Memory B cell (primary cell): ENCODE results near the gene DHRS7.
A peak's percentile ranks its signal among the peaks of the same experiment; 100 is the strongest.
"Not testable (repeated sequence)": the region's sequence is repeated elsewhere in the genome, so short reads cannot be mapped to it uniquely, and the experiment has no call there.

ENCODE experiments used
- ATAC-seq: fragments of 150-1000 bp; cut with Tn5 transposase; 2 replicates; pipeline ENCODE4 v1.10.0; 2021; ENCODE audit warnings: low read depth, mild to moderate bottlenecking, moderate library complexity
- DNase-seq, 2 donors: peaks; one replicate each; pipeline ENCODE4 v3.0.0; 2022; ENCODE audit warnings: low spot score in 2 of 2
- H3K27ac Mint-ChIP-seq: one replicate; pipeline ENCODE4 v1.8.0; 2022; ENCODE audit warnings: mild to moderate bottlenecking, moderate library complexity, mixed read lengths
- H3K27me3 Mint-ChIP-seq: one replicate; pipeline ENCODE4 v1.8.0; 2022; ENCODE audit warnings: mixed read lengths
- H3K36me3 Mint-ChIP-seq: one replicate; pipeline ENCODE4 v1.8.0; 2022; ENCODE audit warnings: mild to moderate bottlenecking, mixed read lengths
- H3K4me1 Mint-ChIP-seq: one replicate; pipeline ENCODE4 v1.8.0; 2022; ENCODE audit warnings: mixed read lengths
- H3K4me3 Mint-ChIP-seq: one replicate; pipeline ENCODE4 v1.8.0; 2022; ENCODE audit warnings: mild to moderate bottlenecking, moderate library complexity, mixed read lengths
- H3K9me3 Mint-ChIP-seq: one replicate; pipeline ENCODE4 v1.8.0; 2022; ENCODE audit warnings: mixed read lengths

Gene DHRS7

GRCh38 chr14:60134702-60135101 is 30.5 kb downstream of the DHRS7 start:
- Mint-ChIP-seq H3K27me3 (no peaks in the 10 kb centered on the region), H3K4me1 (no peaks in the 10 kb centered on the region), H3K4me3 (no peak overlapping the region), H3K36me3 (peaks cover 15% of the 10 kb centered on the region), H3K9me3 (peaks cover 2% of the 10 kb centered on the region), H3K27ac (no peak overlapping the region)
- ATAC-seq (no peak), DNase-seq (no peak)

DNA sequence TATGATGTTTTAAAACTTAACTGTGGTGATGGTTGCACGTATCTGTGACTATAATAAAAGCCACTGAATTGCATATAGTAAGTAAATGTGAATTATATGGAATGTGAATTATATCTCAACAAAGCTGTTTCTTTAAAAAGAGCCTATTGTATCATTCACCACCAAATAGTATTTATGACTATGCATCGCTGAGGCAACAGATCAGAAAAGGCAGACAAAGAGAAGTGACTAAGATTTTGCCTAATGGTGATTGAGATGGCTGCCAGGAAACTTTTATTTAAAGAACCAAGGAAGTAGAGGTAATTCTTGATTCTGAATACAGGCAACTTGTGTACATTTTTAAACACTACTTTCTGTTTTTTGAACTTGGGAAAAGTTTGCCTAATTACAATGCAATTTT is 31.7 kb downstream of the DHRS7 start:
- Mint-ChIP-seq H3K36me3 (peaks cover 19% of the 10 kb centered on the region), H3K27me3 (no peaks in the 10 kb centered on the region), H3K27ac (peak overlapping the region; percentile 48), H3K4me3 (no peak overlapping the region), H3K9me3 (peaks cover 2% of the 10 kb centered on the region), H3K4me1 (no peaks in the 10 kb centered on the region)
- ATAC-seq (no peak), DNase-seq (no peak)

DNA sequence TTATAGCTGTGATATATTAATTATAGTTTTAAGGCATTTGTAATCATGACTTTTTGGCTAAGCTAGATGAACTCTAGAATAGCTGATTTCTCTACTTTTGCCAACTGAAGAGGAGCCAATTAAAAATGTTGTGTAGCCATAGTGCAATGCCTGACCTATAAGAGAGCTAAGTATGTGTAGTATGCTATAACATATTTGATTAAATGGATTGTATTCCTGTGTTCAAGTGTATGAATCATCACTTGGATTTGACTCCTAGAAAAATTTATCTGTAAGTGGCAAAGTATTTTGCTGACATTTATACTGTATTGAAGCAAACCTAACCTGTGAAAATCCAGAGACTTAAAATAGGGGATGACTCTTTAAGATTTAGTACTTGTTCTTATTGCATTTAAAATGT is 39.3 kb downstream of the DHRS7 start:
- Mint-ChIP-seq H3K9me3 (no peaks in the 10 kb centered on the region), H3K36me3 (peaks cover 51% of the 10 kb centered on the region), H3K27me3 (no peaks in the 10 kb centered on the region), H3K27ac (no peak overlapping the region), H3K4me1 (no peaks in the 10 kb centered on the region), H3K4me3 (no peak overlapping the region)
- DNase-seq (no peak), ATAC-seq (no peak)

GRCh38 chr14:60116181-60116580 is 49.0 kb downstream of the DHRS7 start:
- DNase-seq (no peak), ATAC-seq (no peak)
- no peaks in the 10 kb centered on the region for H3K27me3 Mint-ChIP-seq
- no peaks in the 10 kb centered on the region for H3K4me1 Mint-ChIP-seq
- H3K9me3 Mint-ChIP-seq: no peaks in the 10 kb centered on the region
- H3K4me3 Mint-ChIP-seq: no peak overlapping the region
- peaks cover 18% of the 10 kb centered on the region for H3K36me3 Mint-ChIP-seq
- H3K27ac Mint-ChIP-seq: no peak overlapping the region

DNA sequence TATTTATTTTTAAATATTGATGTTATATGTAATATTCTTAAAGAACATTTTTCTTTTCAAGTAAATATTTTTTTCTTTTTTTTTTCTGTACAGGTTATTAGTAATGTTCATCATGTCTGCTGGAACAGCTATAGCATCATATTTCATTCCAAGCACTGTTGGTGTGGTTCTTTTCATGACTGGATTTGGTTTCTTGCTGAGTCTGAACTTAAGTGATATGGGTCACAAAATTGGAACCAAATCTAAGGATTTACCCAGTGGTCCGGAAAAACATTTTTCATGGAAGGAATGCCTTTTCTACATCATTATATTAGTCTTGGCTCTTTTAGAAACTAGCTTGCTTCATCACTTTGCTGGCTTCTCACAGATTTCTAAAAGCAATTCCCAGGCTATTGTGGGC is 50.3 kb downstream of the DHRS7 start:
- no peak for ATAC-seq
- Mint-ChIP-seq H3K4me1 (no peaks in the 10 kb centered on the region), H3K36me3 (peaks cover 23% of the 10 kb centered on the region), H3K9me3 (no peaks in the 10 kb centered on the region), H3K27me3 (no peaks in the 10 kb centered on the region), H3K4me3 (no peak overlapping the region), H3K27ac (no peak overlapping the region)
- DNase-seq: no peak

DNA sequence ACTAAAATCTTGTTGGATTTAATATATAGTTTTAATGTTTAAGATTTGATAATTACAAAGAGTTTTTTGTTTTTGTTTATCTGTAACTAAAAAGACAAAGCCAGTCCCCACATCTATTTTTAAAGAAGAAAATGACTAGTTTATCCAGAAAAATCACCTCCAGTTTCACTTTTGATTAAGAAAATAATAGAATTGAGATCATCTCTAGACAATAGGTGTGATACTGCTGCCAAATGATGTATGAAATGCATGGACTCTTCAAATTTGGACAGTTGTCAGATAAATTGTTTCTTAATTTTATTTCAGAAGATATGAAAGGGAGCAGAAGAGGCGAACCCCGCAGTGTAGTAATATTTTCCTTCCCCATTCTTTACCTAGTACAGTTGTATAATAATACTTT is 53.5 kb downstream of the DHRS7 start:
- no peaks in the 10 kb centered on the region for H3K9me3 Mint-ChIP-seq
- H3K27ac Mint-ChIP-seq: no peak overlapping the region
- H3K4me3 Mint-ChIP-seq: no peak overlapping the region
- H3K27me3 Mint-ChIP-seq: no peaks in the 10 kb centered on the region
- H3K4me1 Mint-ChIP-seq: no peaks in the 10 kb centered on the region
- DNase-seq (no peak), ATAC-seq (no peak)
- H3K36me3 Mint-ChIP-seq: peaks cover 26% of the 10 kb centered on the region

GRCh38 chr14:60107477-60107876 is 57.7 kb downstream of the DHRS7 start:
- Mint-ChIP-seq H3K27me3 (no peaks in the 10 kb centered on the region), H3K4me1 (peaks cover 7% of the 10 kb centered on the region), H3K36me3 (peaks cover 27% of the 10 kb centered on the region), H3K4me3 (no peak overlapping the region), H3K9me3 (no peaks in the 10 kb centered on the region), H3K27ac (no peak overlapping the region)
- ATAC-seq: no peak
- DNase-seq: no peak

DNA sequence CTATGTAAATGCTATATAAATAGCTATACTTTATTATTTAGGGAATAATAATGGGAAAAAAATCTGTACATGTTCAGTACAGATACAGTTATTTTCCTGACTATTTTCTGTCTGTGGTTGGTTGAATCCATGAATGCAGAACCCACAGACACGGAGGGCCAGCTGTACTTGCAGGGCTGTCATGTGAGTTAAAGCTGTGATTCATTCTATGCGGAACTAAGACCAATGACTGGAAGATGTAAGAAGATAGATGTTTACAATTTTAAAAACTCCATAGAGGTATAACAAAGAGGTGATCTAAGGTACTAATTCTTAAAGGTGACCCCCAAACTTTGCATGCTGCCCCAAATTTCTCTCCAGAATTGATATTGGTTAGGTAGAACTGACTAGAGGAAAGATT is 58.9 kb downstream of the DHRS7 start:
- Mint-ChIP-seq H3K4me1 (peaks cover 10% of the 10 kb centered on the region), H3K27ac (peak overlapping the region; percentile 62), H3K9me3 (no peaks in the 10 kb centered on the region), H3K27me3 (no peaks in the 10 kb centered on the region), H3K4me3 (no peak overlapping the region), H3K36me3 (peaks cover 29% of the 10 kb centered on the region)
- ATAC-seq (peak; percentile 22), DNase-seq (no peak)

GRCh38 chr14:60102389-60102788 is 62.8 kb downstream of the DHRS7 start:
- peaks cover 21% of the 10 kb centered on the region for H3K36me3 Mint-ChIP-seq
- no peaks in the 10 kb centered on the region for H3K9me3 Mint-ChIP-seq
- DNase-seq (no peak), ATAC-seq (no peak)
- no peak overlapping the region for H3K4me3 Mint-ChIP-seq
- H3K27ac Mint-ChIP-seq: no peak overlapping the region
- no peaks in the 10 kb centered on the region for H3K27me3 Mint-ChIP-seq
- peaks cover 14% of the 10 kb centered on the region for H3K4me1 Mint-ChIP-seq

DNA sequence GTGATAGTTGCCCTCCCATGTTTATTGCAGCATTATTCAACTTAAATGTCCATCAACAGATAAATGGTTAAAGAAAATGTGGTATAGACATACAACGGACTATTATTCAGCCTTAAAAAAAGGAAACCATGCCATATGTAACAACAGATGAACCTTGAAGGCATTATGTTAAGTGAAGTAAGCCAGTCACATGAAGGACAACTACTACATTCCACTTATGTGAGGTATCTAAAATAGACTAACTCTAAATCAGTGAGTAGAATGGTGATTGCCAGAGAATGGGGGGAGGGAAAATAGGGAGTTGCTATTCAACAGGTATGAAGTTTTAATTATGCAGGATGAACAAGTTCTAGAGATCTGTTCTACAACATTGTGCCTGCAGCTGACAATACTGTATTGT is 63.4 kb downstream of the DHRS7 start:
- H3K9me3 Mint-ChIP-seq: no peaks in the 10 kb centered on the region
- no peak for DNase-seq
- peaks cover 21% of the 10 kb centered on the region for H3K36me3 Mint-ChIP-seq
- H3K4me1 Mint-ChIP-seq: peaks cover 14% of the 10 kb centered on the region
- H3K27me3 Mint-ChIP-seq: no peaks in the 10 kb centered on the region
- H3K27ac Mint-ChIP-seq: no peak overlapping the region
- no peak overlapping the region for H3K4me3 Mint-ChIP-seq
- ATAC-seq: no peak

DNA sequence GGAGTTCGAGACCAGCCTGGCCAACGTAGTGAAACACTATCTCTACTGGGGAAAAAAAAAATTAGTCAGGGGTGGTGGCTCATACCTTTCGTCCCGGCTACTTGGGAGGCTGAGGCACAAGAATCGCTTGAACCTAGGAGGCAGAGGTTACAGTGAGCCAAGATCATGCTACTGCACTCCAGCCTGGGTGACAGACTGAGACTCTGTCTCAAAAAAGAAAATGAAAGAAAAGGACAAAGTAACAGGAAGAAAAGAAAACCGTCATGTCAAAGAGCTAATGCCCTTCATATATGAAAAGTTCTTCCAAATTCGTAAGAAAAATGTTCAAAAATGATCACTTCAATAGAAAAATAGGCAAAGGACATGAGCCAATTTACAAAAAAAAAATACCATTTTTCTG is 65.3 kb downstream of the DHRS7 start:
- not testable (repeated sequence) for H3K27me3 Mint-ChIP-seq, DNase-seq, H3K9me3 Mint-ChIP-seq, H3K4me3 Mint-ChIP-seq, H3K27ac Mint-ChIP-seq, ATAC-seq
- peaks cover 18% of the 10 kb centered on the region for H3K36me3 Mint-ChIP-seq
- peaks cover 13% of the 10 kb centered on the region for H3K4me1 Mint-ChIP-seq

- no peak for ATAC-seq
- DNase-seq: no peak
- Mint-ChIP-seq H3K4me3 (no peak overlapping the region), H3K36me3 (peaks cover 14% of the 10 kb centered on the region), H3K27me3 (no peaks in the 10 kb centered on the region), H3K27ac (peak overlapping the region; percentile 17), H3K9me3 (no peaks in the 10 kb centered on the region), H3K4me1 (peaks cover 30% of the 10 kb centered on the region)
These were observed 67.2 kb downstream of the DHRS7 start for GRCh38 chr14:60097974-60098373.

DNA sequence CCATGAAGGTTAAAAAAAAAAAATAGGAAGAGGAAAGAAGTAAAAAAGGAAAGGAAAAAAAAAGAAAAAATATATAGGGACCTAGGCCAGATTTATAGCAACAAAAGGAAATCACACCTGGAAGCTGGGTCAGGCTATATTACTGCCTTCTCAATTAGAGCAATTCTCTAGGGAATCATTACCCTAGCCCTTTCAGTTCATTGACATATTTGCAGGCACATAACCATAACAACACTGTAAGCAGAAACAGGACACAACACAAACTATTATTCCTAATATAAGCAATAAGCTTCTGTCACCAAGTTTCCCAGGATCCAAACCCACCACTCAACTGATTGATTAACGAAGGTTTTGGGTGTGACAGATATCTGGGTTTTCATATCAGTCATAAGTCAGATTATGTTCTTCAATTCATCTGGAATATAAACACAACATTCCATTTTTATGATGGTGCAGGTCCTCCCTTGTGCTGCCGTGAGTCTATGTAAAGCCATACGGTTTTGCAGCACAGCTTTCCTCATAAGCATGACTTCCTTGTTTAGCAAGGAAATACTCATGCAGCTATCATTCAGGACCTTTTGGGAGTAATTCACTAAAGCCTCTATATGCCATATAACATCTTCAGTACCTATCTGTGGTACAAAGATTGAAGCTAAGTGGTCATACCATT is 69.3 kb downstream of the DHRS7 start:
- peak overlapping the region; percentile 2 for H3K27ac Mint-ChIP-seq

GRCh38 chr14:60095231-60095630 is 70.0 kb downstream of the DHRS7 start:
- DNase-seq: no peak
- ATAC-seq: no peak
- H3K27ac Mint-ChIP-seq: peak overlapping the region; percentile 49
- peaks cover 8% of the 10 kb centered on the region for H3K36me3 Mint-ChIP-seq
- no peak overlapping the region for H3K4me3 Mint-ChIP-seq
- peaks cover 31% of the 10 kb centered on the region for H3K4me1 Mint-ChIP-seq
- no peaks in the 10 kb centered on the region for H3K9me3 Mint-ChIP-seq
- no peaks in the 10 kb centered on the region for H3K27me3 Mint-ChIP-seq

More for the DNA sequence above, 69.3 kb downstream of the DHRS7 start:
- no peak for ATAC-seq
- H3K4me1 Mint-ChIP-seq: peaks cover 32% of the 10 kb centered on the region
- no peaks in the 10 kb centered on the region for H3K9me3 Mint-ChIP-seq
- H3K27me3 Mint-ChIP-seq: no peaks in the 10 kb centered on the region
- no peak for DNase-seq
- no peak overlapping the region for H3K4me3 Mint-ChIP-seq
- peaks cover 10% of the 10 kb centered on the region for H3K36me3 Mint-ChIP-seq

GRCh38 chr14:60094306-60094897 is 70.8 kb downstream of the DHRS7 start:
- peak overlapping the region; percentile 50 for H3K4me3 Mint-ChIP-seq

More at GRCh38 chr14:60094306-60094897, 70.8 kb downstream of the DHRS7 start:
- Mint-ChIP-seq H3K27me3 (no peaks in the 10 kb centered on the region), H3K4me1 (peaks cover 30% of the 10 kb centered on the region), H3K27ac (peak overlapping the region; percentile 68), H3K36me3 (peaks cover 8% of the 10 kb centered on the region), H3K9me3 (no peaks in the 10 kb centered on the region)
- no peak for DNase-seq
- ATAC-seq: no peak
